Tibial nerve (tissue), 4 donors: ENCODE data around the gene NRAS.

Experiments
- CTCF ChIP-seq, 5 experiments: fragments of 200-600 bp in 3 of 5; fragments of 450-650 bp in 2 of 5; sonication (generic) in 3 of 5; IDR thresholded peaks; one replicate each; pipeline ENCODE4 v1.5.1; 2016 to 2019; ENCODE audit warnings: antibody characterized with exemption in 5 of 5, mild to moderate bottlenecking in 3 of 5, moderate library complexity in 2 of 5
- EP300 ChIP-seq, 2 donors: sonication (generic); formaldehyde crosslinking; IDR thresholded peaks; one replicate each; pipeline ENCODE4 v1.6.1; 2017; ENCODE audit warnings: antibody characterized with exemption in 2 of 2, mild to moderate bottlenecking in 1 of 2
- POLR2A ChIP-seq, 2 donors: fragments of 450-650 bp; IDR thresholded peaks; one replicate each; pipeline ENCODE4 v1.6.1; 2017; ENCODE audit warnings: antibody characterized with exemption in 2 of 2, mild to moderate bottlenecking in 2 of 2, moderate library complexity in 2 of 2

DNA sequence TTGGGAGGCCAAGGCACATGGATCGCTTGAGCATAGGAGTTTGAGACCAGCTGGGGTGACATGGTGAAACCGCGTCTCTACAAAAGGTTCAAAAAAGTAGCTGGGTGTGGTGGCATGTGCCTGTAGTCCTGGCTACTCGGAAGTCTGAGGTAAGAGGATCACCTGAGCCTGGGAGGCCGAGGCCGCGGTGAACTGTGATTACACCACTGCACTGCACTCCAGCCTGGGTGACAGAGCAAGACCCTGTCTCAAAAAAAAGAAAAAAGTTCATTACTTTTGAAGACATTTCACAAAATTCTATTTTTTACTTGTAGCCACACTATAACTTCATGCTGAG, 44.7 kb downstream of the NRAS start:
- TF ChIP-seq CTCF (IDR thresholded peaks at IDR 0.05) (no peak), POLR2A (IDR thresholded peaks at IDR 0.05) (no peak), EP300 (IDR thresholded peaks at IDR 0.05) (no peak)
